Measurements from ENCODE around the gene ANKRD60.
A peak's percentile ranks its signal among the peaks of the same experiment; 100 is the strongest.

Gene ANKRD60

GRCh38 chr20:58223358-58223941 lies 5.0 kb downstream of the ANKRD60 start:
- no peak for DNase-seq (ENCODE audit: low read depth in 2 of 2)

- no peak for DNase-seq (ENCODE audit: low read depth in 2 of 2)
Measured at GRCh38 chr20:58222446-58222845, 6.0 kb downstream of the ANKRD60 start.

- no peak for DNase-seq (ENCODE audit: low read depth in 2 of 2)
Measured at GRCh38 chr20:58219342-58219700, 9.1 kb downstream of the ANKRD60 start.

GRCh38 chr20:58218665-58219341 lies 9.7 kb downstream of the ANKRD60 start:
- DNase-seq (ENCODE audit: low read depth in 2 of 2) = no peak

- no peak for DNase-seq (ENCODE audit: low read depth in 2 of 2)
Measured at GRCh38 chr20:58216334-58216733, 12.1 kb downstream of the ANKRD60 start.

- DNase-seq (ENCODE audit: low read depth in 2 of 2) = no peak
Measured at GRCh38 chr20:58215116-58215515, 13.3 kb downstream of the ANKRD60 start.

- DNase-seq (ENCODE audit: low read depth in 2 of 2) = no peak
Measured at GRCh38 chr20:58214310-58214709, 14.1 kb downstream of the ANKRD60 start.

- no peak for DNase-seq (ENCODE audit: low read depth in 2 of 2)
Measured at GRCh38 chr20:58213716-58214115, 14.7 kb downstream of the ANKRD60 start.

GRCh38 chr20:58213121-58213520 lies 15.3 kb downstream of the ANKRD60 start:
- no peak for DNase-seq (ENCODE audit: low read depth in 2 of 2)

GRCh38 chr20:58212636-58213035 lies 15.8 kb downstream of the ANKRD60 start:
- DNase-seq (ENCODE audit: low read depth in 2 of 2) = no peak

- no peak for DNase-seq (ENCODE audit: low read depth in 2 of 2)
Measured at GRCh38 chr20:58210398-58210747, 18.1 kb downstream of the ANKRD60 start.

- peak; percentile 64 to 67 for DNase-seq (ENCODE audit: low read depth in 2 of 2)
Measured at GRCh38 chr20:58209652-58210397, 18.6 kb downstream of the ANKRD60 start.

- DNase-seq (ENCODE audit: low read depth in 2 of 2) = no peak
Measured at GRCh38 chr20:58208944-58209343, 19.5 kb downstream of the ANKRD60 start.

GRCh38 chr20:58205850-58206249 lies 22.6 kb downstream of the ANKRD60 start:
- DNase-seq (ENCODE audit: low read depth in 2 of 2) = no peak

GRCh38 chr20:58202044-58202443 lies 26.4 kb downstream of the ANKRD60 start:
- DNase-seq (ENCODE audit: low read depth in 2 of 2) = no peak

- no peak for DNase-seq (ENCODE audit: low read depth in 2 of 2)
Measured at GRCh38 chr20:58201616-58202015, 26.8 kb downstream of the ANKRD60 start.

- DNase-seq (ENCODE audit: low read depth in 2 of 2) = no peak
Measured at GRCh38 chr20:58199469-58199868, 29.0 kb downstream of the ANKRD60 start.

GRCh38 chr20:58198901-58199355 lies 29.5 kb downstream of the ANKRD60 start:
- no peak for DNase-seq (ENCODE audit: low read depth in 2 of 2)

GRCh38 chr20:58198384-58198783 lies 30.1 kb downstream of the ANKRD60 start:
- no peak for DNase-seq (ENCODE audit: low read depth in 2 of 2)

GRCh38 chr20:58197185-58197469 lies 31.3 kb downstream of the ANKRD60 start:
- no peak for DNase-seq (ENCODE audit: low read depth in 2 of 2)

- no peak for DNase-seq (ENCODE audit: low read depth in 2 of 2)
Measured at GRCh38 chr20:58196402-58197184, 31.9 kb downstream of the ANKRD60 start.

GRCh38 chr20:58195047-58195446 lies 33.4 kb downstream of the ANKRD60 start:
- no peak for DNase-seq (ENCODE audit: low read depth in 2 of 2)
